Stimulated activated CD8-positive, alpha-beta memory T cell treated with anti-CD3 and anti-CD28 coated beads, Interleukin-12 subunit alpha, Interleukin-12 subunit beta, amount 100 ng/mL, for 24 hours (primary cell): ENCODE measurements around the gene P4HB.
"Not testable (repeated sequence)": the region's sequence is repeated elsewhere in the genome, so short reads cannot be mapped to it uniquely, and the experiment has no call there.

ENCODE experiments used
- DNase-seq: peaks from one replicate; pipeline ENCODE4 v3.0.0-alpha.2; 2020; ENCODE audit errors: extremely low read depth

Gene P4HB

DNA sequence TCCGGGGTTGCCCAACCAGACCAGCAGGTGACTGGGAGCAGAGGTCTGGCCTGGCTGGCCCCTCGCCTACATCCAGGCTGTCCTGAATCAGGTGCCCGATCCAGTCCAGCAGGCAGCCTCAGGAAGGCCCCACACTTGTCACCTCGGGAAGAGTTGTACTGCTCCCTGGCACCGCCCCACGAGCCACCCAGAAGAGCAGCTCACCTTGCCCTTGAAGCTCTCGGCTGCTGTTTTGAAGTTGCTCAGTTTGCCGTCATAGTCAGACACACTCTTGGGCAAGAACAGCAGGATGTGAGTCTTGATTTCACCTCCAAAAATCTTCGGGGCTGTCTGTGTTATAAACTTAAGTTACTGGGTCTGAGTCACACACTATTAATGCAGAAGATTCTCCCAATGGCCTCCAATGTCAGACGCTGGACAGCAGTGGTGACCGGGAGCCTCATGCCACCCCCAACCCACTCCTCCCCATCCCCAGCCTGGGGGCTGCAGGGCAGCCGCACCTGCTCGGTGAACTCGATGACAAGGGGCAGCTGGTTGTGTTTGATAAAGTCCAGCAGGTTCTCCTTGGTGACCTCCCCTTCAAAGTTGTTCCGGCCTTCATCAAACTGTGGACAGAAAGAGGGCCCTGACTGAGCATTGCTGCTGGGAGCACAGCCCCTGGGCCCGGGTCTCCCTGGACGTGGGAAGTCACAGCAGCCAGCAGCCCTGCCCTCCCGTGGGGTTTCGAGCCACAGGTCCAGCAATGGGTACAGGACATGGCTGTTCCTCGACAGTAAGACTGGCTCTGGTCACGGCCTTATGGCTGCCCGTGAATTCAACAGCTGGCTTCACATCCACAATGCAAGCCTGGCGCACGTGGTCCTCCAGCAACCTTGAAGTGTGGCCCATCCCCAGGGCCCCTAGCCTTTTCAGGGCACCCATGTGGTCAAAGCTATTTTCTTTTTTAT is 13.3 kb downstream of the P4HB start:
- DNase-seq: no peak

GRCh38 chr17:81845881-81846742 is 14.2 kb downstream of the P4HB start:
- DNase-seq: no peak

DNA sequence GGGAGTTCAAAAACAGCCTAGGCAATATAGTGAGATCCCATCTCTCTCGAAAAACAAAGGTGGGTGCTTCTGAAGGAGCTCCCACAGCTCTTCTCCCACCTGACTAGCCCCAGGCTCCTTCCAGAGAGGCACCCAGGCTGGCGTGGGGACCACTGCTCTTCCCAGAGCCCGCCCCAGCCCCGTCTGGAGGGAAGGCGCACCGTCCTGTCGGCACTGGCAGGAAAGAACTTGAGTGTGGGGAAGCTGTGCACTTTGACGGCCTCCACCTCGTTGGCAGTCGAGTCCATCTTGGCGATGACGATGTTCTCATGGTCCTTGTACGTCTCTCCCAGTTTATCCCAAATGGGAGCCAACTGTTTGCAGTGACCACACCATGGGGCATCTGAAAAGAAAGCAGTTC is 15.0 kb downstream of the P4HB start:
- no peak for DNase-seq

DNA sequence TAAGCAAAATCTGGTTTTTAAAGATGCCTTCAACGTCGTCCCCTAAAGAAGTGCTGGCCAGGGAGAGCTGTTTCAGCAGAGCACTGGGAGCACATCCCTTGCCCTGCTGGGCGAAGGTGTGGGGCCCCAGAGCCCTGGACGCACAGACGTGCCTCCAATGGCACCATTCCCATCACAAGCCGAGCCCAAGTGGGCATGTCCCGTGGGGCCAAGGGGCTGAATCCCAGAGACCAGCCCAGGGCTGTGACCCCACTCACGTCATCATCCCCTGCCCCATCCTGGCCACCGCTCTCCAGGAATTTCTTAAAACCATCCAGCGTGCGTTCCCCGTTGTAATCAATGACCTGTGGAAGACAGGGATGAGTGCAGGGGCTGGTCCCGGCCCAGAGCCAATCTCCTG is 15.4 kb downstream of the P4HB start:
- DNase-seq: no peak

DNA sequence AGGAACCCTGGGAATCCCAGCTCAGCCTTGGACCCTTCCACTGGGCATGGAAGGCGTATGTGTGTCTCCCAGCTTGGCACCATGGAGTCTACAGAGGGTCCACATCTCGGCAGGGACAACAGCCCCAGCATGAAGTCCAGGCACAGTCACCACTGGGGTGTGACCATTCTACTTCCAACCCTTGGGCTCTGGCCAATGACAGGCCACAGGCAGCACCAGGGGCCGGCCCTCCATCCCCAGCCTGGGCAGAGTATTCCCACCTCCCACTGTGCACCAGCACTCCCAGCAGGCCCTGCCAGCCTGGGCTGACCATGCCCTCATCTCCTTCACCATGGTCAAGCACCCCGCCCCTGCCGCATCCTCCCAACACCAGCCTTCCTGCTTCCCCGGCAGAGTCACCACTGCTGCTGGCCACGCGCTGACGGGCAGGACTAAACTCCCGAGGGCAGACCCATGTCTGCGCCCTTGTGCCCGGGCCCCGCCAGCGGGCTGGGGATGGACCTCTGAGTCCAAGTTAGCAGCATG is 15.9 kb downstream of the P4HB start:
- DNase-seq: no peak

DNA sequence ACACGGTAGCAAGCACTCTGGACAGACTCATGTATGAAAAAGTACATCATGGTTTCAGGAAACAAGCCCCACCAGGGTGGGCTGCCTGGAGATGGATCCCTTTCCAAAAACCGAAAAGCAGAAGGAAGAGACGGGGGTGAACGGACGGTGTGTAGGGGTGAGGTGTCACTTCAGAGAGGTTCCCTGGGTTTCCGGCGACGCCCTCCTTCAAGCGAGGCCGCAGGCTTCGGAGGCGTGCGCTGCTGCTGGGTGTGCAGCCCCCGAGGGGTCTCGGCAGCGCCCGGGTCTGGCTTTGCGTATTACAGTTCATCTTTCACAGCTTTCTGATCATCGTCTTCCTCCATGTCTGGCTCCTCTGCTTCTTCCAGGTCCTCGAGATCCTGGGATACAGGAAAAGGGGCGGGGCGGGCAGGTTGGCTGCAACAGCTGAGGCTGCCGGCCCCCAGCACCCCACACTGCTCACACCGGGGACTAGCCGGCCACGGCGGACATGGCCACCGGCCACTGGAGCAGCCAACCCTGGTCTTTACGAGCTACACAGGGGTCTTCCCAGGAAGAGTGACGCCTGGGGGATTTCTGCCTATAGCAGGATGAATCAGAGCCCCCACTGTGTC is 16.5 kb downstream of the P4HB start:
- no peak for DNase-seq

GRCh38 chr17:81842725-81843504 is 17.4 kb downstream of the P4HB start:
- no peak for DNase-seq

DNA sequence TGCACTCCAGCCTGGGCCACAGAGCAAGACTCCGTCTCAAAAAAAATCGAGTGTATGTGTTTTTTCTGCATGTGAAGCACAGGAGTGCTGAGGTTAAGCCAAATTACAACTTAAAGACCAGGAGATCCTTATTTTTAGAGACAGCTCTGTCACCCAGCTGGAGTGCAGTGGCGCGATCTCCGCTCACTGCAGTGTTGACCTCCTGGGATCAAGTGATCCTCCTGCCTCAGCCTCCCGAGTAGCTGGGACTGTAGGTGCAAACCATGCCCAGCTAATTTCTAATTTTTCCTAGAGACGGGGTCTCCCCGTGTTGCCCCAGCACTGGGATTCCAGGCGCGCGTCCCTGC is 18.0 kb downstream of the P4HB start:
- DNase-seq: no peak

GRCh38 chr17:81841866-81842265 is 18.5 kb downstream of the P4HB start:
- no peak for DNase-seq

DNA sequence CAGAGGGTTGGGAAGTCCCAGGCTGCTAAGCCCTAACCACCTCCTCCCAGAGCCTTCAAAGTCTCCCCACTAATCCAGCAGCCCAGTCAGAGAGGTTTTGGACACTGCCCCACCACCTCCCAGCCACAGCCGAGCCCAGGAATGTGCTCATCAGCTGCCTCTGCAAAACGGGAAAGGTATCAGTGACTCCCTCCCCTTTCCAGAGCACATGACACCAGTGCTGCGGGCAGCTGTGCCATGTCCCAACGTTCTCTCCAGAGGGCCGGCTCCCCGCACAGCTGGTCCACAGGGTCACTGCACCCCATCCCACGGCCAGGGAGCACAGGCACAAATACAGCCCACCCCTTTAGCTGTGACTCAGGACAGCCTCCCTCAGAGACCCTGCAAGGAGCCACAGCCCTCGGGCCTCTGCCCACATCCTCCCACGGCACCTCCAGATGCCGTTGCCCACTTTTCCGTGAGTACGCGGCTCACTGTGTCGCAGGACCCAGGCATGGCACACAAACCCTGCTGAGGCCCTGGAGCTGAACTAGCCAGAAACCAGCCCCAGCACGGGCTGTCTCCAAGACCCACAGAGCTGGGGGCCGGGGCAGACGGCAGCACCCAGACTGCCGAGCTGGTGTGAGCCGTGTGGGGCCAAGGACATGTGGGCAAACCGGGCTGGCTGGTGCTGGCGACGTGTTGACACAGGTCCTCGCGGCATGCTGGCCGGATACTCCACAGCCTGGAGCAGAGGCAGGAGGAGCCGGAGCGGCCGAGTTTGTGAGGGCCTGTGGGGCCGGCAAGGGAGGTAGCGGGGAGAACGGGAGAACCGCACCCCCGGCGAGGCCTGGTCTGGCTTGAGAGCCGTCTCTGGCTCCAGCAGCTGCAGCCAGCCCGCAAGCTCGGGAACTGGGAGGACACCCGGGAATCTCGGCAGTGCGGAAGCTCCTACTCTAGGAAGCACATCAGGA is 19.2 kb downstream of the P4HB start:
- no peak for DNase-seq

DNA sequence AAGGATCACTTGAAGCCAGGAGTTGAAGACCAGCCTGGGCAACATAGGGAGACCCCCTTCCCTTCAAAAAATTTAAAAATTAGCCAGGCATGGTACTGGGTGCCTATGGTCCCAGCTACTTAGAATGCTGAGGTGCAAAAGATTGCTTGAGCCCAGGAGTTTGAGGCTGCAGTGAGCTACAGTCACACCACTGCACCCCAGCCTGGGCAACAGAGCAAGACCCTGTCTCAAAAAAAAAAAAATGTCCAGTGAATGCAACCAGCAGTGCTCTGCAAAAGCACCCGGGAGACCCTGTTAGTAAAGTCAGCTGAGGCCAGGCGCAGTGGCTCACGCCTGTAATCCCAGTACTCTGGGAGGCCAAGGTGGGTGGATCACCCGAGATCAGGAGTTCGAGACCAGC is 20.3 kb downstream of the P4HB start:
- not testable (repeated sequence) for DNase-seq

DNA sequence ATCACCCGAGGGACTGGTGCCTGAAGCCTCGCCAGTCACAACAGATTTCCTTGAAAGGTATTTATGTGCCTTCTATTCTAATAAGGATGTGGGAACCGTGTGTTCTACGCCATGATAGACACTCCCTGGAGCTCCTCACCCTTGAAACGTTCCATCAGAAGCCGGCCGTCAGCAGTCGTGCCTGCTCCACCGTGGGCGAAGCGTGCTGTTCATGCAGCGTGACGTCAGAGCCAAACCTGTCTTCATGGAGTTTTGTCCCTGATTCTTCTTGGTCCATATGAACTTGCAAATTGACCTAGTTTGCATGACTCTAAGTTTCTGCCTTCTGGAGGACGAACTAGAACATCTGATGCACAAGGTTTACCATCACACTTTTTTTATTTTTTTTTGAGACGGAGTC is 21.0 kb downstream of the P4HB start:
- DNase-seq: no peak

GRCh38 chr17:81838753-81839255 is 21.5 kb downstream of the P4HB start:
- DNase-seq: no peak

GRCh38 chr17:81837641-81838040 is 22.7 kb downstream of the P4HB start:
- DNase-seq: no peak

GRCh38 chr17:81834831-81835267 is 25.5 kb downstream of the P4HB start, which contains the start of gene PPP1R27:
TSS of gene PPP1R27 (minus strand) at chr17:81835050. CDS start at chr17:81834953, 97 bp downstream.
- no peak for DNase-seq

DNA sequence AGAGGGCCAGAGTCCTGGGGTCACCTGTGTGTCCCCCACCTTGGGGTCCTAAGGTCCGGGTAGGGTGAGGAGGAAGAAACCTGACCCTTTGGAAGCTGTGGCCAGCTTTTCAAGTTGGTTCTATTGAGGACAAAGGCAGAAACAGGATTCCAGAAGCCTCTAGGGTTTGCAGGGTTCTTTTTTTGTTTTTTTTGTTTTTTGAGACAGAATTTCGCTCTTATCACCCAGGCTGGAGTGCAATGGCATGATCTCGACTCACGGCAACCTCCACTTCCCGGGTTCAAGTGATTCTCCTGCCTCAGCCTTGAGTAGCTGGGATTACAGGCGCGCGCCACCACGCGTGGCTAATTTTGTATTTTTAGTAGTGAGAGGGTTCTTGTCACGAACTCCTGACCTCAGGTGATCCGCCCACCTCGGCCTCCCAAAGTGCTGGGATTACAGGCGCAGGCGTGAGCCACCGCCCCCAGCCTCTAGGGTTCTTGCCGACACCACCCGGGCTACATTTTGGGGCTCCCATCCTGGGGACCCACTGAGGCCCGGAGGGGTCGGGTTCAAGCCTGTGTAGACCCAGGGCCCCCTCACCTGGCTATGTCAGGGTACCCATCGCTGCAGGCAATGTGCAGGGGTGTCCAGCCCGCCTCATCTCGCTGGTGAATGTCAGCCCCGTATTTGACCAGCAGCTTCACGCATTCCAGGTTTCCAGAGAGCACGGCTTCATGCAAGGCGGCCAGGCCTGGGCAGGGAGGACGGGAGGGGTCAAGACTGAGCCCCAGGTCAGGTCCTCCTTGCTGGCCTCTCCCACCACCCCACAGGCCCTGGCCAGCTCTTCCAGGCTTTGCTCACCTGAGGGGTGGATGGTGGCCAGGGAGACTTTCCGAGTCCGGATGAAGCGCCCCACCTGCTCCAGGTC is 26.2 kb downstream of the P4HB start:
- DNase-seq: no peak

- DNase-seq: peak; percentile 93
Observed at GRCh38 chr17:81833160-81833920, 27.0 kb downstream of the P4HB start, which contains the start of gene MCRIP1. TSS of gene MCRIP1 (minus strand) at chr17:81833291. CDS start at chr17:81824506, 8,785 bp downstream.
